Activated CD4-positive, CD25-positive, alpha-beta regulatory T cell treated with anti-CD3 and anti-CD28 coated beads, Interleukin-2, amount 50 U/mL, for 16 hours (primary cell): Measurements from ENCODE around the gene C19orf85.

ENCODE experiments used
- DNase-seq: peaks from one replicate; pipeline ENCODE4 v3.0.0-alpha.2; 2020; ENCODE audit warnings: low read depth, low spot score

Gene C19orf85

DNA sequence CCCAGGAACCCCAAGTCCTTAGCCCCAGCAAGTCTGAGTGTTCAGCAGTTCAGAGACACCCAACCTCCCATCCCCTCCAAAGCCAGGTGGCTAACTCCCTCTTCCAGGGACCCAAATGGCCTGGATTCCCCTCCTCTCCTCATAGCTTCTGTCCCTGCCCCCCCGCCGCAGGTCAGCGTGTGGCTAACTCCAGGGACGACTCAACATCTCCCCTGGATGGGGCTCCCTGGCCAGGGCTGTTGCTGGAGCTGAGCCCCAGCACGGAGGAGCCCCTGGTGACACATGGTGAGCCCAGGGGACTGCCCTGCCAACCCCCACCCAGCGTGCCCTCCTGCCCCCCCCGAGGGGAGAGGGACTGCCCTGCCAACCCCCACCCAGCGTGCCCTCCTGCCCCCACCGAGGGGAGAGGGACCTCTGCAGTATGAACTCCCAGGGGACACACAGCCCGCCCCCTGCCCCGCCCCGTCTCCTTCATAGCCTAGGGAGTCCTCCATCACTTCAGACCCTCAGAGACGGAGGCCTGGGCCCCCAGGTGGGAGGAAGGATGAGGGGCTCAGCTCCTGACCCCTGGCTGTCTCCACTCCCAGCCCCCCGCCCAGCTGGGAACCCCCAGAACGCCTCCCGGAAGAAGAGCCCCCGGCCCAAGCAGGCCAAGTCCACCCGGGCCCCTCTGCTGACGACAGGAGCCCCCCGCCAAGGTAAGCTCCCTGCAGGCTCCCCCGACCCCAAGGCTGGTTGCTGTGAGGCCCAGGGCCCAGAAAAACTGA is 25.3 kb upstream of the C19orf85 start:
- DNase-seq: no peak

DNA sequence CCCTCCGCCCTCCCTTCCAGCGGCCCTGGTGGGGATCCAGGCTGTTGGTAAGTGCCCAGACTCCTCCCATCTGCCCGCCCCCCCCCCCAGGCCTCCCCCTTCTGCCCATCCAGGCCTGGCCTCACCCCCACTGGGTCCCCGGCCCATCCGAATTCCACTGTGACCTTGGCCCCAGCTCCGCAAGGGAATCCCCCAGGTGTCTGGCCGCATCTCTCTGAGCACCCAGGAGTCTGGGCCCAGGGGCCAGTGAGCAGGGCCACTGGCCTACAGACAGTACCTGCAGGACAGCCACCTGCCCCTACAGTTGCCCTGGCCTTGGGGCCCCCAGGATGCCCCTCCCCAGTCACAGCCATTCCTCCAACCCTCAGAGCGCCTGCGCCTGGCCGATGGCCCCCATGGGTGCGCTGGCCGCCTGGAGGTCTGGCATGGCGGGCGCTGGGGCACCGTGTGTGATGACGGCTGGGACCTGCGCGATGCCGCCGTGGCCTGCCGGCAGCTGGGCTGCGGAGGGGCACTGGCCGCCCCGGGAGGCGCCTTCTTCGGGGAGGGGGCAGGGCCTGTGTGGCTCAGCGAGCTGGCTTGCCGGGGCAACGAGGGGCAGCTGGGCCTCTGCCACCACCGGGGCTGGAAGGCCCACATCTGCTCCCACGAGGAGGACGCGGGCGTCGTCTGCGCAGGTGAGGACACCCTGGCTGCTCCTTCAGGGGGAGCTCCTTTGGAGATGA is 24.6 kb upstream of the C19orf85 start:
- DNase-seq: no peak

DNA sequence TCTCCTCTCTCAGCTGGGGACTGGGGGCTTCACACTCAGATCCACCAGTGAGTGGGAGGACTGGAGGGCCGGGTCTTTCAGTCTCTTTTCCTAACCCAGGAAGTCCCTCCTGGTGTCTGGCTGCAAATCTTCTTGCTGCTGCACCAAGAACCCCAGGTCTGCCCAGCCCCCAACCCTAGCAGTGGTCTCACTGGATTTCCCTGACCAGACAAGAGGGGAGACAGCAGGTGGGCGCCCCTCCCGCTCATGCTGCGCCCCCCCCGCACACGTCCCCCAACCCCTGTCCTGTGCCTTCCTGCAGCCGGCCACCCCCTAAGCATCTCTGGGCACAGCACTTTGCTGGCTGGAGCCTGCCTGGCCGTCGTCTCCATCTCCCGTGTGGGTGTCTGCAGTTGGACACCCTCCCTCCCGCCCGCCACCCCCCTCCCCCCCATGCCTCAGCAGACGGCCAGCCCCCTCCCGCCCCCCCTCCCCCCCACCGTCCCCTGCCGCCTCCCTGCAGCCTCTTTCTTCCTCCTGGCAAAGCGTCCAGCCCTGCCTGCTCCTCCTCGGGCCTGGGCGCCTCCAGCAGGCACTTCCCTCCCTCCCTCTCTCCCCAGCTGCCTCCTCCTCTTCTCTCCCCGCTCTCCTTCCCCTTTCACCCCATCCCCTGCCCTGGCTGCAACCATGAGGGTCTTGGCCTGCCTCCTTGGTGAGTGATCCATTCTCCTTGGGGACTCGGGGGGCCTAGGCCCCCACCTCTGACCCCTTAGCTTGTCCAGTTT is 23.6 kb upstream of the C19orf85 start, which contains the start of gene SSC5D:
Gene SSC5D (plus strand): TSS at position 513 of the 764 bp plus-strand sequence. CDS start 154 bp downstream, at position 667.
- DNase-seq: no peak

DNA sequence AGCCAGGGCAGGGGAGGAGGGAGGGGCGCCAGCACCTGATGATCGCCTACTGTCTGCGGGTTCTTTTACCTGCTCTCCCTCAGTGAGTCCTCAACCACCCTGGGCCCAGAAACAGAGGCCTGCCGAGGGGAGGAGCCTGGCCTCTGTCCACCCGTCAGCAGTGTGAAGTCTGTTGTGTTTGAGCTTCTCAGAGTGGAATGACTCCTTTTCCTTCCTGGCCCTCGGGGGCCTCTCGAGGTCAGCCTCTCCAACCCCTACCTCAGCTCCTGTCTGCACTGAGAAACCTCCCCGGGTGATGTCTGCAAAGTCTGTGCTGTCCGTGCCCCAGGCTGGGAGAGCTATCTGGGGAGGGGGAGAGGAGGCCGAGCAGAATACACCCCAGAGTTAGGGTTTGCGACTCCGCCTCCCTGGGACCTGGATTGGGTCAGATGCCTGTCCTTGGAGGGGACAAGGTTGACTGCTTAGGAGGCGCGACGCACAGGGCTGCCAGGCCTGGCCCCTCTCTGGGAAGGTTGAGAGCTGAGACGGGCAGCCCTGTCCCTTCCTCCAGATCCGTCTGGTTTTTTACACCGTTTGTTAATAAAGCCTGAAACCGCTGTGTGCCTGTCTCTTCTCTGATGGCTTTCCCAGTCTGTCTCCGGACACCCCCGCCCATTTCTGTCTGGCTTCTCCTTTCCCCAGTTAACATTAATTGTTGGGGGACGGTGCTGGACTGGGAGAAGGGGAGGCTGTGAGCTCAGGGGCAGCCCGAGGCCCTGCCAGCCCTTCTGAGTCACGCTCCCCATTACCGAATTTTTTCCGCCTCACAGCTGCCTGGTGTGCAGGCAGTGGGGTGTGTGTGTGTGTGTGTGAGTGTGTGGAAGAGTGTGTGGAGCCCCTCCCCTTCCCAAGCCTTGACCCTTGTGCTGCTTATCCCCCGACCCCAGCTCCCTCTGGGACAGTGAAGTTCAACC is 22.7 kb upstream of the C19orf85 start:
- no peak for DNase-seq

DNA sequence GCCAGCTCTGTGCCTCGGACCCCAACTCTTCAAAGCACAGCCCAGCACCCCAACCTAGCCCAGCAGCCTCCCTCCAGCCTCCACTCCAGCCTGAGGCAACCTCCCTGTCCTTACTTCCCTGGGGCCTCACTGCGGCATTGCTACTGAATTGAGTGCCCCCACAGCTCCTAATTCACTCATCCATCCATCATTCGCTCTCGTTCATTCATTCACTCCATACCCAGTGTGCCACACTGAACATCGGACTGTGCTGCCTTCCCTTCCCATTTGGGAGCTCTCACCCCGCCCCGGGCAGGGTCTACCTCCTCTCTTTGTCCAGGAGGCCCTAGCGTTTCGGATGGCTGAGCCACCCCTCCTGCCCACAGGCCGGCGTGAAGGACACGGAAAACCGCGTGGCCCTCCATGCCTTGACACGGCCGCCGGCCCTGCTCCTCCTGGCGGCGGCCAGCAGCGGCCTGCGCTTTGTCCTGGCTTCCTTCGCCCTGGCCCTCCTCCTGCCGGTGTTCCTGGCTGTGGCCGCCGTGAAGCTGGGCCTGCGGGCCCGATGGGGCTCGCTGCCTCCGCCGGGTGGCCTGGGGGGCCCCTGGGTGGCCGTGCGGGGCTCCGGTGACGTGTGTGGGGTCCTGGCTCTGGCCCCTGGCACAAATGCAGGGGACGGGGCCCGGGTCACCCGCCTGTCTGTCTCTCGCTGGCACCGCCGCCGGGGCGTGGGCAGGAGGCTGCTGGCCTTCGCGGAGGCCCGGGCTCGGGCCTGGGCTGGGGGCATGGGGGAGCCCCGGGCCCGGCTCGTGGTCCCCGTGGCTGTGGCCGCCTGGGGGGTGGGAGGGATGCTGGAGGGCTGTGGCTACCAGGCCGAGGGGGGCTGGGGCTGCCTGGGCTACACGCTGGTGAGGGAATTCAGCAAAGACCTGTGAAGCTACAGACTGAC is 21.8 kb upstream of the C19orf85 start:
- no peak for DNase-seq

DNA sequence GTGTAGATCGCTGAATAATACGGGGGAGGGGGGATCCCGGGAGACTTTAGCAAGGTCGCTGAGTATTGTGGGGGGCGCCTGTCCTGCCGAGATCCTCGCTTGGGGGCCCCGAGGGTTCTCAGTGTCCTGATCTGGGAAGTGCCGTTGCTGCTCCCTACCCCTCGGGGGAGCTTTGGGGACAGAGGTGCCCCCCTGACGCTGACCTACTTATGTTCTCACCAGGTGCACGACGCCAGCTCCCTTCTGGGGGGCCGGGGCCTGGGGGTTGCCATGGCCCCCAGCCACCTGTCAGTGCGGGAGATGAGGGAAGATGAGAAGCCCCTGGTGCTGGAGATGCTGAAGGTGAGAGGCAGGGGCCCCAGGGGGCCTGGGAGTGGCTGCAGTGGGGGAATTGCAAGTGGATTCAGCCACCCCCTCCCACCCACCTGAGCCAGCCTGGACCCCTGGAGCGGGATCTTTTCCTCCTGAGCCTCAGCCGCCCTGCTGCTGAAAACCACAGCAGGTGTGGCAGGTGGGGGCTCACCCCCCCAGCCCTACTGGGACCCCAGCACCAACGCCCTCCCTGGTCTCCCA is 21.0 kb upstream of the C19orf85 start:
- DNase-seq: no peak

DNA sequence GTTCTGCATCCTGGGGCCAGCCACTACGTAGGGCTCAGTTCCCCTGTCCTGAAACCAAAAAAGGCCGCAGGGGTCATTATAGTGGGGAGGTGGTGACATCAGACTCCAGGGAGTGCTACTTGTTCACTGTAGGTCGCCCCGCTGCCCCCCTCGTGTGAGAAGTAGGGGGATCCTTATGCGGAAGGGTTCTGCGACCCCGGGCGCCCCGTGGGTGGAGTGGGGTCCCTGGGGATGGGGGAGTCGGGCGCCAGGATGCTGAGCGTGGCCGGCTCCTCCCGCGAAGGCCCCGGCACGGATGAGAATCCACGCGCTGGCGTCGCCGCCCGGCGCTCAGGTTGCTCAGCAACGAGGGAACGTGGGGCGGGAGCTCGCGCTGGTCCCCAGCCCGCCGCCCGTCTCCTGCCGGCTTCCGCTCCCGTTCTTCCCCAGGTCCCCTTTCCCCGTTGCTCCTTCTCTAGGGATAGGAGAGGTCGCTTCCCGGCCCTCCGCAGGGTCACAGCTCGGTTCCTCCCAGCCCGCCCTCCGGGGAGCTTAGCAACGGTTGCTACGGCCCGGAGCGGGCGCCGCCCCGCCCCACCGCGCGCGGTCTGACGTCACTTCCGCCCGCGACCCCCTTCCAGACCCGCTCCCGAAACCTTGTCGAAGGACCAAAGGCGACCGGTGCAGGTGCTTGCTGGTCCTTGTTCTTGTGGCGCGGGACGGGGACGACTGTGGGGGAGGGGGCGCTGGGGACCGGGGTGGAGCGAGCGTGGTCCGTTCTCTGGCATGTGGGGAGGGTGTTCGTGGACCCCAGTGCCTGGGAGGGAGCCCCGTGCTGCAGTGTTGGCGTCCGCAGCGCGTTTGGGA is 20.3 kb upstream of the C19orf85 start, which contains the start of gene NAT14:
Gene NAT14 (plus strand): TSS at position 596 of the 846 bp plus-strand sequence. CDS start 521 bp downstream, outside the sequence.
- DNase-seq: peak; percentile 35

DNA sequence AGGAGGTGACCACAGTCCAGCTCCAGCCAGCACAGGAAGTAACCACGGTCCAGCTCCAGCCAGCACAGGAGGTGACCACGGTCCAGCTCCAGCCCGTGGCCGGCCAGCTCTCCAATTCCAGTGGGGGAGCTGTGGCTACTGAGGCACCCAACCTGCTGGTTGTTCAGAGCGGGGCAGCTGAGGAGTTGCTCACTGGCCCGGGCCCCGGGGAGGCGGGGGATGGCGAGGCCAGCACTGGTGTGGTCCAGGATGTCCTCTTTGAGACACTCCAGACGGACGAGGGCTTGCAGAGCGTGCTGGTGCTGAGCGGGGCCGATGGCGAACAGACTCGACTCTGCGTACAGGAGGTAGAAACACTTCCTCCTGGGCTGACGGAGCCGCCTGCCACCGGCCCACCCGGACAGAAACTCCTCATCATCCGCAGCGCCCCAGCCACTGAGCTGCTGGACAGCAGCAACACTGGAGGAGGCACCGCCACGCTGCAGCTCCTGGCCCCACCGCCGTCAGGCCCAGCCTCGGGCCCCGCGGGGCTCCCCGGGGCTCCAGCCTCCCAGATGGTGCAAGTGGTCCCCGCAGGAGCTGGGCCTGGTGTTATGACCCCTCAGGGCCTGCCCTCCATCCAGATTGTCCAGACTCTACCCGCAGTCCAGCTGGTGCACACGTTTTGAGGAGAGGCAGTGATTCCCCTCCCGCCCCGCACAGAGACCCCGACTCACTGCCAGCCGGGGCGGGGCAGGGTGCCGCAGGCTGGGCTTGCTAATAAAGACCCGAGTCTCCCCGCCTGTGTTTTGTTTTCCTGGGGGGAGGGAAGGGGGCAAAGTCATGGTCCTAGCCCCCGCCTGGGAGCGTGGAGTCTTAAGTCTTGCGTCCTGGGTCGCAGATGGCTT is 19.4 kb upstream of the C19orf85 start:
- no peak for DNase-seq

DNA sequence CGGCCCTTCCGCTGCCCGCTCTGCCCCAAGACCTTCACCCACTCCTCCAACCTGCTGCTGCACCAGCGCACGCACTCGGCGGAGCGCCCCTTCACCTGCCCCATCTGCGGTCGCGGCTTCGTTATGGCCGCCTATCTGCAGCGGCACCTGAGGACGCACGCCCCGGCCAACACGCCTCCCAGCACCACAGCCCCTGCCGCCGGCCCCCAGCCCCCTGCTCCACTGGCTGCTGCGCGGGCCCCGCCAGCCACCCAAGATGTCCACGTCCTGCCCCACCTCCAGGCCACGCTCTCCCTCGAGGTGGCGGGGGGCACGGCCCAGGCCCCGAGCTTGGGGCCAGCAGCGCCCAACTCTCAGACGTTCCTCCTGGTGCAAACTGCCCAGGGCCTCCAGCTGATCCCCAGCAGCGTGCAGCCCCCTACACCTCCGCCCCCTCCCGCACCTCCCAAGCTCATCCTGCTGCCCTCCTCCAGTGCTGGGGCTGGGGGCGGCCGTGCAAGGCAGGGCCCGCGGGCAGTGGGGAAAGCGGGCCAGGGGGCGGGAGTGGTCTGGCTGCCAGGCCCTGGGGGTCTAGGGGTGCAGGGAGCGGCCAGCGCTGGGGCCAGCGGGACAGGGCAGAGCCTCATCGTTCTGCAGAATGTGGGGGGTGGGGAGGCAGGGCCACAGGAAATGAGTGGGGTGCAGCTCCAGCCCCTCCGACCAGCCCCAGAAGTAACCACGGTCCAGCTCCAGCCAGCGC is 18.6 kb upstream of the C19orf85 start:
- DNase-seq: no peak

DNA sequence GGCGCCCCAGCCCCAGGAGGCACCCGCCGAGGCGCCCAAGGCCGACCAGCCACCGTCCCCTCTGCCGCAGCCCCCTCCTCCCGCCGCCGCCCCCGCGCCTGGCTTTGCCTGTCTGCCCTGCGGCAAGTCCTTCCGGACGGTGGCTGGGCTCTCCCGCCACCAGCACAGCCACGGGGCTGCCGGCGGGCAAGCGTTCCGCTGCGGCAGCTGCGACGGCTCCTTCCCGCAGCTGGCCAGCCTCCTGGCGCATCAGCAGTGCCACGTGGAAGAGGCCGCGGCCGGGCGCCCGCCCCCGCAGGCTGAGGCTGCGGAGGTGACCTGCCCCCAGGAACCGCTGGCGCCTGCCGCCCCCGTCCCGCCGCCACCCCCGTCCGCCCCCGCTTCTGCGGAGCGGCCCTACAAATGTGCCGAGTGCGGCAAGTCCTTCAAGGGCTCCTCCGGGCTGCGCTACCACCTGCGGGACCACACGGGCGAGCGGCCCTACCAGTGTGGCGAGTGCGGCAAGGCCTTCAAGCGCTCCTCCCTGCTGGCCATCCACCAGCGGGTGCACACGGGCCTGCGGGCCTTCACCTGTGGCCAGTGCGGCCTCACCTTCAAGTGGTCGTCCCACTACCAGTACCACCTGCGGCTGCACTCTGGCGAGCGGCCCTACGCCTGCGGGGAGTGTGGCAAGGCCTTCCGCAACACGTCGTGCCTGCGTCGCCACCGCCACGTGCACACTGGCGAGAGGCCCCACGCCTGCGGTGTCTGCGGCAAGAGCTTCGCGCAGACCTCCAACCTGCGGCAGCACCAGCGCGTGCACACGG is 17.8 kb upstream of the C19orf85 start:
- DNase-seq: no peak

DNA sequence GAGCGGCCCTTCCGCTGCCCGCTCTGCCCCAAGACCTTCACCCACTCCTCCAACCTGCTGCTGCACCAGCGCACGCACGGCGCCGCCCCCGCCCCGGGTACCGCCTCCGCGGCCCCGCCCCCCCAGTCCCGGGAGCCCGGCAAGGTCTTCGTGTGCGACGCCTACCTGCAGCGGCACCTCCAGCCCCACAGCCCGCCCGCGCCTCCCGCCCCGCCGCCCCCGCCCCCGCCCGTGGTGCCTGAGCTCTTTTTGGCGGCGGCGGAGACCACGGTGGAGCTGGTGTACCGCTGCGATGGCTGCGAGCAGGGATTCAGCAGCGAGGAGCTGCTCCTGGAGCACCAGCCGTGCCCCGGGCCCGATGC is 17.2 kb upstream of the C19orf85 start:
- DNase-seq: no peak

DNA sequence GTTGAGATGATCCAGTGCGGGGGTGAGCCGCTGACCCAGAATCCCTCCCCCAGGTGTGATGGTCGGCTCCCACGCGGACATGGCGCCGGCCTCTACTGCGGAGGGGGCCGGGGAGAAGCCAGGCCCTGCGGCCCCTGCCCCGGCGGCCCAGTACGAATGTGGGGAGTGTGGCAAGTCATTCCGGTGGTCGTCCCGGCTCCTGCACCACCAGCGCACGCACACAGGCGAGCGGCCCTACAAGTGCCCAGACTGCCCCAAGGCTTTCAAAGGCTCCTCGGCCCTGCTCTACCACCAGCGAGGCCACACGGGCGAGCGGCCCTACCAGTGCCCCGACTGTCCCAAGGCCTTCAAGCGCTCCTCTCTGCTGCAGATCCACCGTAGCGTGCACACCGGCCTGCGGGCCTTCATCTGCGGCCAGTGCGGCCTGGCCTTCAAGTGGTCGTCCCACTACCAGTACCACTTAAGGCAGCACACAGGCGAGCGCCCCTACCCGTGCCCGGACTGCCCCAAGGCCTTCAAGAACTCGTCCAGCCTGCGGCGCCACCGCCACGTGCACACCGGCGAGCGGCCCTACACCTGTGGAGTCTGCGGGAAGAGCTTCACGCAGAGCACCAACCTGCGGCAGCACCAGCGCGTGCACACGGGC is 16.7 kb upstream of the C19orf85 start:
- DNase-seq: no peak

DNA sequence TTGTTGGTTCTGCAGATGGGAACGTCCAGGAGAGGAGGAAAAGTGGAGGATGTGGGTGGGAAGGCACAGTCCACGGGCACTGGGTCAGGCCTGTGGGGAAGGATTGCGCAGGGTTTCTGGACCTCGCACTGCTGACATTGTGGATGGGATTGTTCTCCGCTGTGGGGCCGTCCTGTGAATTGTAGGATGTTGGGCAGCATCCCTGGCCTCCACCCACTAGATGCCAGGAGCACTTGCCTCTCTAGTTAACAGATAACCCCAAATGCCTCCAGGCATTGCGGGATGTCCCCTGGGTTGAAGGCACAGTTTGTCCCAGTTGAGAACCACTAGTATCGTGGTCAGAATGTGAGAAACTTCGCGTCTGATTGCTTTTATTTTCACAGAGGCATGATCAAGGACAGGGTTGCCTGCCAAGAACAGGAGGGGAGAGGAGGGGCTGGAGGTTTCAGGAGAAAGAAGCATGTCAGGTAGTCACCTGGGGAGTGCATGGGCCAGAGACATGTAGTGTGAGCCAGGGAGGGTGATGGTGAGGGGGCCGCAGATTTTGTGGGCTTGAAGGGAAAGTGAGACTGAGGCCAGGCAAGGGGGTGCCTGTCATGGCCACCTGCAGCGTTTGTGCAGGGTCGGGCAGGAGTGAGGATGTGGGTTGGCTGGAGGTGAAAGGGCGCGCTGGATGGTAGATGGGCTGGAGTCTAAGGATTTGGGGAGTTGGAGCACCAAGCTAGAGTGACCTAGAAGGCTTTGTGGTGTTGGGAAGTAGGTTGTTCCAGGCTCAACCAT is 15.1 kb upstream of the C19orf85 start:
- no peak for DNase-seq

DNA sequence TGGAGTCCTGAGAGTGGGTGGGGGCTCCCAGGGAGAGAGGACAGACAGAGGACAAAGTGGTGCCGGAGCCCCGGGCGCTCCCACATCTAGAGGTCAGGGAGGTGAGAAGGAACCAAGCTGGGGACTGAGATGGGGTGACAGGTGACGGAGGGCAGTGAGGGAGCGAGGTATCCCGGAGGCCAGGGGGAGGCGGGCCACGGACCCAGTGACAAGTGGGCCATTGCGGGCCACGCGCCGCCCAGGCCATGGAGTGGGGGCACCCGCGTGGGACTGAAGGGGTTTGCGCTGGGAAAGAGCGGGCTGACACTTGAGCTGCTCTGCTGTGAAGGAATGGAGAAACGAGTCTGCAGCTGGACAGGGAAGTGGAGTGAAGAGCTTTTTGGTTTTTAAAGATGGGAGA is 14.5 kb upstream of the C19orf85 start:
- DNase-seq: no peak

DNA sequence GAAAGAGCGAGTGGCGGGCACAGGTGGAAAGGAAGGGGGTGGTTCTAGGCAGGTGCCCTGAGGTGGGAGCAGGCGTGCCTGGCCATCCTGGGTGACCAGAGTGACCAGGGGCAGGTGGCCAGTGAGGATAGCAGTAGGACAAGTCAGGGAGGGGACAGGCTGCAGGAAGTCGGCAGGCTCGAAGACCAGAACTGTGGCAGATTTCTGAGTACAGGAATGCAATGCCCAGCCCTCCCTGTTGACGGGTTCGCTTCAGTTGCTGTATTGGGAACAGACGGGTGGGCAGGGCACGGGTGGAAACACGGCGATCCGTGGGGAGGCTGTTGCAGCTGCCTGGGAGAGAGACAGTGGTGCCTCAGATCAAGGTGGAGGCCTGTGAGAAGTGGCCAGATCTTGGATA is 13.8 kb upstream of the C19orf85 start:
- no peak for DNase-seq
